H1 (cell line): Measurements from ENCODE around the gene STARD13. TPM values are rescaled to one million over a fixed set of nuclear protein-coding genes. Genes with fewer than 3 reads are reported as not detected.

Experiments
- CHD7 ChIP-seq: fragments of 300-600 bp; sonication (generic); IDR thresholded peaks from 2 replicates; pipeline ENCODE4 v1.7.1; 2012; ENCODE audit warnings: low read length, moderate library complexity, mild to moderate bottlenecking, inconsistent platforms; ENCODE audit not compliant: insufficient replicate concordance
- NANOG ChIP-seq: IDR thresholded peaks from 2 replicates; pipeline ENCODE4 v1.6.1; 2011; ENCODE audit warnings: low read length, low read depth, mild to moderate bottlenecking, inconsistent platforms; ENCODE audit not compliant: insufficient read depth, poor library complexity, severe bottlenecking
- polyA plus RNA-seq, 7 experiments: library from polyadenylated mRNA; depleted of rRNA in 3 of 7; stranded (reverse) in 5 of 7; unstranded in 2 of 7; fragments of >200 nt in 5 of 7; fragments of 200-250 nt in 2 of 7; gene quantifications; 1 replicate in 5 of 7; 2 replicates in 1 of 7; 4 replicates in 1 of 7; pipeline versions ENCODE4 v1.2.1 to v1.2.3, GENCODE V29; 2011 to 2013; ENCODE audit warnings: missing spikeins in 2 of 7, mixed read lengths in 2 of 7
- total RNA-seq: library from RNA; stranded (reverse); fragmentation: NEBNext Ultra II Directional; extraction: Animal tissue kit (Norgen Biotek cat#: 25700); gene quantifications from 2 replicates; pipeline ENCODE4 v1.2.1, GENCODE V29; 2021

Gene STARD13
- total and polyA plus RNA-seq, 2 of the 8 experiments (the other 6 are each of a cell fraction or from before 2014, with no cell fraction given) = 0.82 to 2.9 TPM

GRCh38 chr13:33183431-33184111 is 102.0 kb downstream of the STARD13 start (continued):
- TF ChIP-seq CHD7 (no peak), NANOG (no peak)
- TF ChIP-seq, all 59 proteins: peak for 0
